HepG2 (cell line): Measurements from ENCODE around the gene MAP2K2. TPM values are rescaled to one million over a fixed set of nuclear protein-coding genes. Genes with fewer than 3 reads are reported as not detected.
A peak's percentile ranks its signal among the peaks of the same experiment; 100 is the strongest.

Source experiments
- AGO1 ChIP-seq: fragments of 200-400 bp; formaldehyde crosslinking; IDR thresholded peaks from 2 replicates; pipeline ENCODE4 v1.6.1; 2017; ENCODE audit warnings: mild to moderate bottlenecking, low read depth, low read length, moderate library complexity; ENCODE audit not compliant: poor library complexity, severe bottlenecking
- ATF7 ChIP-seq, 2 experiments: fragments of 450-650 bp in 1 of 2; sonication (generic) in 1 of 2; formaldehyde crosslinking in 1 of 2; IDR thresholded peaks; 2 replicates each; pipeline versions ENCODE4 v1.4.0 to v1.6.1; 2016 to 2020; ENCODE audit warnings: antibody characterized with exemption in 1 of 2, mild to moderate bottlenecking in 1 of 2, missing genetic modification reagents in 1 of 2
- CREM ChIP-seq, 2 experiments: sonication (generic) in 1 of 2; formaldehyde crosslinking in 1 of 2; IDR thresholded peaks; 2 replicates each; pipeline versions ENCODE4 v1.4.0 to v1.6.1; 2016 to 2020; ENCODE audit warnings: antibody characterized with exemption in 1 of 2, mild to moderate bottlenecking in 1 of 2, missing genetic modification reagents in 1 of 2
- DMAP1 ChIP-seq: IDR thresholded peaks from 2 replicates; pipeline ENCODE4 v1.6.1; 2016
- DRAP1 ChIP-seq: IDR thresholded peaks from 2 replicates; pipeline ENCODE4 v1.6.1; 2016; ENCODE audit warnings: missing genetic modification reagents, missing compliant biosample characterization
- ETV5 ChIP-seq: IDR thresholded peaks from 2 replicates; pipeline ENCODE4 v1.6.1; 2018; ENCODE audit warnings: missing biosample characterization, missing genetic modification reagents, inconsistent platforms, borderline replicate concordance
- ETV6 ChIP-seq: sonication (generic); formaldehyde crosslinking; conservative IDR thresholded peaks from 2 replicates; pipeline ENCODE4 v1.4.0; 2020; ENCODE audit warnings: missing genetic modification reagents
- EZH2 ChIP-seq: conservative IDR thresholded peaks from 2 replicates; pipeline ENCODE4 v1.6.1; 2012; ENCODE audit warnings: mild to moderate bottlenecking, low read depth, low read length, moderate library complexity
- HDAC2 ChIP-seq: sonication (generic); formaldehyde crosslinking; IDR thresholded peaks from 2 replicates; pipeline ENCODE4 v1.4.0; 2020; ENCODE audit warnings: missing genetic modification reagents
- HIC2 ChIP-seq: sonication (generic); formaldehyde crosslinking; IDR thresholded peaks from 2 replicates; pipeline ENCODE4 v1.9.0; 2022; ENCODE audit warnings: low read depth, missing genetic modification reagents
- HNF4G ChIP-seq, 2 experiments: sonication (generic) in 1 of 2; formaldehyde crosslinking in 1 of 2; IDR thresholded peaks; 2 replicates each; pipeline versions ENCODE4 v1.4.0 to v1.6.1; 2011 to 2020; ENCODE audit warnings: borderline replicate concordance in 2 of 2, low read depth in 2 of 2, mild to moderate bottlenecking in 2 of 2, low read length in 1 of 2, missing genetic modification reagents in 1 of 2, moderate library complexity in 1 of 2
- JUN ChIP-seq: sonication (generic); formaldehyde crosslinking; IDR thresholded peaks from 2 replicates; pipeline ENCODE4 v1.4.0; 2020; ENCODE audit warnings: mild to moderate bottlenecking, missing genetic modification reagents
- KLF16 ChIP-seq, 2 experiments: sonication (generic) in 1 of 2; formaldehyde crosslinking in 1 of 2; IDR thresholded peaks; 2 replicates each; pipeline versions ENCODE4 v1.6.1 to v1.8.0; 2016 to 2023; ENCODE audit warnings: missing genetic modification reagents in 2 of 2, missing compliant biosample characterization in 1 of 2
- KLF9 ChIP-seq: IDR thresholded peaks from 2 replicates; pipeline ENCODE4 v1.6.1; 2016; ENCODE audit warnings: low read depth
- MAFK ChIP-seq, 2 experiments: IDR thresholded peaks in 1 of 2; conservative IDR thresholded peaks in 1 of 2; 2 replicates each; pipeline ENCODE4 v1.6.1; 2011; ENCODE audit warnings: improper control_type of control experiment in 2 of 2, low read length in 2 of 2
- MTA1 ChIP-seq: sonication (generic); formaldehyde crosslinking; IDR thresholded peaks from 2 replicates; pipeline ENCODE4 v1.4.0; 2020; ENCODE audit warnings: missing genetic modification reagents, mild to moderate bottlenecking, borderline replicate concordance
- POLR2A ChIP-seq, 2 experiments: IDR thresholded peaks; 2 replicates each; pipeline ENCODE4 v1.6.1; 2011; ENCODE audit warnings: low read depth in 2 of 2, low read length in 2 of 2, mild to moderate bottlenecking in 1 of 2, moderate library complexity in 1 of 2; ENCODE audit not compliant: insufficient read depth in 1 of 2
- POLR2AphosphoS2 ChIP-seq: IDR thresholded peaks from 2 replicates; pipeline ENCODE4 v1.6.1; 2011; ENCODE audit warnings: low read depth, low read length, improper control_type of control experiment
- SALL2 ChIP-seq: sonication (generic); formaldehyde crosslinking; IDR thresholded peaks from 2 replicates; pipeline ENCODE4 v1.8.1; 2023; ENCODE audit warnings: mild to moderate bottlenecking, missing genetic modification reagents, inconsistent platforms
- SSRP1 ChIP-seq: IDR thresholded peaks from 2 replicates; pipeline ENCODE4 v1.6.1; 2016; ENCODE audit warnings: control low read depth
- SUZ12 ChIP-seq: fragments of 150-350 bp; IDR thresholded peaks from 2 replicates; pipeline ENCODE4 v1.6.1; 2014; ENCODE audit warnings: low read depth, low read length
- TFAP4 ChIP-seq: sonication (generic); IDR thresholded peaks from 2 replicates; pipeline ENCODE4 v1.6.1; 2016; ENCODE audit warnings: low read depth, borderline replicate concordance
- ZNF317 ChIP-seq: sonication (generic); formaldehyde crosslinking; IDR thresholded peaks from 2 replicates; pipeline ENCODE4 v1.5.0; 2020; ENCODE audit warnings: mild to moderate bottlenecking, missing genetic modification reagents
- ZNF576 ChIP-seq: sonication (generic); formaldehyde crosslinking; IDR thresholded peaks from 2 replicates; pipeline ENCODE4 v1.4.0; 2020; ENCODE audit warnings: mild to moderate bottlenecking, missing genetic modification reagents
- ZNF605 ChIP-seq: sonication (generic); formaldehyde crosslinking; IDR thresholded peaks from 2 replicates; pipeline ENCODE4 v1.8.0; 2022; ENCODE audit warnings: mild to moderate bottlenecking, missing genetic modification reagents
- ZNF766 ChIP-seq: sonication (generic); formaldehyde crosslinking; IDR thresholded peaks from 2 replicates; pipeline ENCODE4 v1.5.0; 2020; ENCODE audit warnings: missing genetic modification reagents, borderline replicate concordance
- ZNF839 ChIP-seq: sonication (generic); formaldehyde crosslinking; IDR thresholded peaks from 2 replicates; pipeline ENCODE4 v1.4.0; 2020; ENCODE audit warnings: missing genetic modification reagents, mild to moderate bottlenecking, borderline replicate concordance
- polyA plus RNA-seq, 8 experiments: library from polyadenylated mRNA; depleted of rRNA in 3 of 8; stranded (reverse) in 7 of 8; unstranded in 1 of 8; fragments of >200 nt; fragmentation: Illumina TruSeq in 4 of 8; extraction: Trizol in 4 of 8; gene quantifications; 2 replicates each; pipeline versions ENCODE4 v1.2.1 to v1.2.3, GENCODE V29; 2011 to 2016; ENCODE audit warnings: low read depth in 4 of 8, missing spikeins in 1 of 8, mixed read lengths in 1 of 8; ENCODE audit not compliant: insufficient read depth in 1 of 8
- total RNA-seq, 5 experiments: library from RNA; depleted of rRNA; stranded (reverse); fragments of >200 nt; fragmentation: Illumina TruSeq; extraction: Trizol; gene quantifications; 2 replicates each; pipeline ENCODE4 v1.2.3, GENCODE V29; 2016; ENCODE audit warnings: low read depth in 1 of 5

MAP2K2 gene
- total and polyA plus RNA-seq, 2 of the 13 experiments (the other 11 are each of a cell fraction or from before 2014, with no cell fraction given) = 70.3 to 80.9 TPM

- TF ChIP-seq ZNF317 (peak; percentile 36; the same call in 1 of the 2 replicates), HDAC2 (peak; percentile 68), ETV6 (CRISPR knock-in tag) (peak; percentile 51; the same call in 1 of the 2 replicates), JUN (CRISPR knock-in tag) (peak; percentile 52), MTA1 (CRISPR knock-in tag) (peak; percentile 74; the same call in 1 of the 2 replicates), TFAP4 (peak; percentile 52; the same call in 1 of the 2 replicates), HNF4G (IDR thresholded peaks at IDR 0.05; ENCODE audit: borderline replicate concordance, low read depth, low read length) (no peak), HNF4G (CRISPR knock-in tag; IDR thresholded peaks at IDR 0.05; ENCODE audit: borderline replicate concordance, low read depth) (peak; percentile 18; the same call in 1 of the 2 replicates), POLR2A (IDR thresholded peaks at IDR 0.05; ENCODE audit: insufficient read depth in 1 of 2, low read depth in 2 of 2, low read length in 2 of 2) (peak; percentile 78 to 80), KLF16 (CRISPR knock-in tag; IDR thresholded peaks at IDR 0.05) (peak in 1 of 2 experiments; percentile 97; a peak in 2 of 4 replicates), ZNF576 (CRISPR knock-in tag) (no peak), MAFK (conservative IDR thresholded peaks at IDR 0.05 in 1 of 2, IDR thresholded peaks at IDR 0.05 in 1 of 2; ENCODE audit: low read length in 2 of 2) (no peak; a peak in 1 of 4 replicates), ZNF605 (CRISPR knock-in tag) (peak; percentile 25; the same call in 1 of the 2 replicates), DMAP1 (CRISPR knock-in tag) (peak; percentile 75), SUZ12 (no peak), POLR2AphosphoS2 (peak; percentile 94), KLF9 (CRISPR knock-in tag) (0 out of 2 replicates have a peak, but pooled peaks have one; percentile 25), EZH2 (no peak), HIC2 (CRISPR knock-in tag) (peak; percentile 73; the same call in 1 of the 2 replicates), CREM (IDR thresholded peaks at IDR 0.05) (0 out of 2 replicates have a peak, but pooled peaks have one; percentile 19), CREM (CRISPR knock-in tag; IDR thresholded peaks at IDR 0.05) (no peak), ATF7 (IDR thresholded peaks at IDR 0.05) (no peak), ATF7 (CRISPR knock-in tag; IDR thresholded peaks at IDR 0.05) (no peak), AGO1 (peak; percentile 78), SALL2 (CRISPR knock-in tag) (0 out of 2 replicates have a peak, but pooled peaks have one; percentile 51), ZNF839 (CRISPR knock-in tag) (no peak), ZNF766 (no peak), DRAP1 (CRISPR knock-in tag) (peak; percentile 41; the same call in 1 of the 2 replicates), SSRP1 (CRISPR knock-in tag) (peak; percentile 66), ETV5 (CRISPR knock-in tag) (peak; percentile 80)
Observed at GRCh38 chr19:4057931-4058692, 65.8 kb downstream of the MAP2K2 start (continued).
